CD14-positive monocyte (primary cell): Measurements from ENCODE around the gene PRICKLE4. TPM values are rescaled to one million over a fixed set of nuclear protein-coding genes. Genes with fewer than 3 reads are reported as not detected.
A peak's percentile ranks its signal among the peaks of the same experiment; 100 is the strongest.

Experiments used
- DNase-seq, 3 donors: peaks; one replicate each; pipeline ENCODE4 v3.0.0-alpha.2; 2011 to 2022
- H2AFZ ChIP-seq: 2 replicates; pipeline ENCODE4 v1.6.0; 2012; ENCODE audit warnings: mild to moderate bottlenecking, low read depth, low read length, inconsistent platforms; ENCODE audit not compliant: insufficient read depth, poor library complexity, severe bottlenecking
- H3K27ac ChIP-seq, 2 donors: 1 replicate in 1 of 2; 2 replicates in 1 of 2; pipeline ENCODE4 v1.5.1; 2012 to 2013; ENCODE audit warnings: low read length in 2 of 2, control low read depth in 1 of 2, inconsistent platforms in 1 of 2, low read depth in 1 of 2, mild to moderate bottlenecking in 1 of 2
- H3K27me3 ChIP-seq, 2 donors: one replicate each; pipeline versions ENCODE4 v1.6.0 to v1.6.1; 2011 to 2013; ENCODE audit warnings: low read length in 2 of 2; ENCODE audit not compliant: control insufficient read depth in 2 of 2, insufficient read depth in 2 of 2
- H3K36me3 ChIP-seq, 2 donors: replicated peaks in 1 of 2; 1 replicate in 1 of 2; 2 replicates in 1 of 2; pipeline versions ENCODE4 v1.5.1 to v1.6.1; 2012 to 2013; ENCODE audit warnings: low read length in 2 of 2, control low read depth in 1 of 2, inconsistent platforms in 1 of 2, mild to moderate bottlenecking in 1 of 2; ENCODE audit not compliant: insufficient read depth in 2 of 2, control insufficient read depth in 1 of 2
- H3K4me1 ChIP-seq, 2 donors: 1 replicate in 1 of 2; 2 replicates in 1 of 2; pipeline versions ENCODE4 v1.5.1 to v1.6.1; 2012 to 2013; ENCODE audit warnings: low read length in 2 of 2, control low read depth in 1 of 2, inconsistent platforms in 1 of 2, mild to moderate bottlenecking in 1 of 2, moderate library complexity in 1 of 2; ENCODE audit not compliant: insufficient read depth in 2 of 2, control insufficient read depth in 1 of 2
- H3K4me2 ChIP-seq: replicated peaks from 2 replicates; pipeline ENCODE3; 2012; ENCODE audit warnings: low read length, moderate library complexity, mild to moderate bottlenecking; ENCODE audit not compliant: poor library complexity, severe bottlenecking; ENCODE audit errors: extremely low read depth
- H3K4me3 ChIP-seq, 3 experiments: fragments of 200-600 bp in 1 of 3; sonication (generic) in 1 of 3; replicated peaks in 1 of 3; 1 replicate in 2 of 3; 2 replicates in 1 of 3; pipeline ENCODE4 v1.5.1; 2011 to 2013; ENCODE audit warnings: low read length in 3 of 3, mild to moderate bottlenecking in 3 of 3, control low read depth in 2 of 3, low read depth in 2 of 3, inconsistent platforms in 1 of 3, moderate library complexity in 1 of 3
- H3K79me2 ChIP-seq: 2 replicates; pipeline ENCODE4 v1.6.0; 2012; ENCODE audit warnings: mild to moderate bottlenecking, control low read depth, inconsistent platforms, low read length, moderate library complexity; ENCODE audit not compliant: insufficient read depth
- H3K9ac ChIP-seq: 2 replicates; pipeline ENCODE4 v1.6.0; 2017; ENCODE audit warnings: low read length, mild to moderate bottlenecking; ENCODE audit not compliant: insufficient read depth, poor library complexity, severe bottlenecking
- H3K9me3 ChIP-seq, 2 donors: replicated peaks in 1 of 2; 1 replicate in 1 of 2; 2 replicates in 1 of 2; pipeline versions ENCODE4 v1.5.1 to v1.6.1; 2012 to 2013; ENCODE audit warnings: low read length in 2 of 2, control low read depth in 1 of 2; ENCODE audit not compliant: control insufficient read depth in 1 of 2, insufficient read depth in 1 of 2
- H4K20me1 ChIP-seq: 2 replicates; pipeline ENCODE4 v1.6.0; 2012; ENCODE audit warnings: mild to moderate bottlenecking, low read length, control low read depth, moderate library complexity; ENCODE audit not compliant: insufficient read depth
- H3K27ac Mint-ChIP-seq, 7 donors: one replicate each; pipeline ENCODE4 v1.8.0; 2020; ENCODE audit warnings: mild to moderate bottlenecking in 7 of 7, mixed read lengths in 7 of 7, moderate library complexity in 6 of 7, inconsistent platforms in 2 of 7
- H3K27me3 Mint-ChIP-seq, 3 donors: one replicate each; pipeline ENCODE4 v1.8.0; 2021 to 2022; ENCODE audit warnings: low read depth in 3 of 3, mild to moderate bottlenecking in 3 of 3, mixed read lengths in 3 of 3, moderate library complexity in 3 of 3, inconsistent platforms in 1 of 3
- H3K36me3 Mint-ChIP-seq, 2 donors: one replicate each; pipeline ENCODE4 v1.8.0; 2020; ENCODE audit warnings: mixed read lengths in 2 of 2, inconsistent platforms in 1 of 2, mild to moderate bottlenecking in 1 of 2
- H3K4me1 Mint-ChIP-seq: one replicate; pipeline ENCODE4 v1.8.0; 2020; ENCODE audit warnings: mild to moderate bottlenecking, mixed read lengths
- H3K4me3 Mint-ChIP-seq, 2 donors: one replicate each; pipeline ENCODE4 v1.8.0; 2020; ENCODE audit warnings: mild to moderate bottlenecking in 2 of 2, mixed read lengths in 2 of 2, moderate library complexity in 1 of 2
- H3K9me3 Mint-ChIP-seq, 7 donors: one replicate each; pipeline ENCODE4 v1.8.0; 2020 to 2022; ENCODE audit warnings: mixed read lengths in 7 of 7, mild to moderate bottlenecking in 6 of 7, moderate library complexity in 6 of 7, inconsistent platforms in 2 of 7
- WGBS: methylation state at CpG from one replicate; pipeline ENCODE4 v1.1.5; 2013; ENCODE audit warnings: missing lambda C conversion rate; ENCODE audit not compliant: insufficient coverage; 5-methylcytosine and 5-hydroxymethylcytosine counted together
- intact Hi-C, 2 donors: fragments of 100-400 bp; cut with micrococcal nuclease; formaldehyde crosslinking; loops; one replicate each; pipeline versions ENCODE4 v1.15.0 to v1.15.1; 2023
- polyA plus RNA-seq, 3 donors: library from polyadenylated mRNA; depleted of rRNA in 1 of 3; unstranded in 2 of 3; stranded (reverse) in 1 of 3; fragments of 300-500 nt in 2 of 3; fragments of >200 nt in 1 of 3; fragmentation: Illumina TruSeq in 2 of 3; gene quantifications; 1 replicate in 2 of 3; 2 replicates in 1 of 3; pipeline ENCODE4 v1.2.3, GENCODE V29; 2012 to 2021
- TF ChIP-seq, protein P1 (sequence below): fragments of 200-600 bp; IDR thresholded peaks from one replicate; pipeline ENCODE4 v1.8.0; 2022; ENCODE audit warnings: antibody characterized with exemption, mild to moderate bottlenecking

PRICKLE4 gene
- polyA plus RNA-seq, 3 donors, result 0.88 TPM; not detected in 2

- H3K9me3 ChIP-seq, result no peaks in the 10 kb centered on the region
- no peaks in the 10 kb centered on the region for H3K27me3 ChIP-seq
- peak overlapping the region; percentile 26 to 88 (median 82) for H3K27ac Mint-ChIP-seq
- H3K9ac ChIP-seq, result peak overlapping the region; percentile 84
- peak overlapping the region; percentile 80 for H2AFZ ChIP-seq
- H3K79me2 ChIP-seq, result peaks cover 47% of the 10 kb centered on the region
- peaks cover 42 to 49% of the 10 kb centered on the region in 2 donors for H3K4me1 ChIP-seq
- peak overlapping the region; percentile 77 to 82 for H3K4me3 Mint-ChIP-seq
- H3K27ac ChIP-seq, result peak overlapping the region; percentile 78 to 84
- peaks cover 0 to 5% (median 2%) of the 10 kb centered on the region in 3 donors for H3K27me3 Mint-ChIP-seq
- H3K36me3 Mint-ChIP-seq, result peaks cover 20 to 27% of the 10 kb centered on the region in 2 donors
- H3K36me3 ChIP-seq, result peaks cover 2 to 10% of the 10 kb centered on the region in 2 donors
- DNase-seq, result peak; percentile 53 to 66 (median 54)
- peaks cover 43% of the 10 kb centered on the region for H4K20me1 ChIP-seq
- H3K9me3 Mint-ChIP-seq, result no peaks in the 10 kb centered on the region
- peak overlapping the region; percentile 66 to 88 (median 87) for H3K4me3 ChIP-seq
- intact Hi-C loops, result loop anchor here (2.0 to 10.0 kb wide), 5 partner anchors 28 to 660 kb away; partner anchors contain the start of genes NFYA (in 1 of the 2), OARD1 (in 1 of the 2), PRICKLE4 (in 1 of the 2) and TOMM6 (in 1 of the 2)
- TF ChIP-seq, protein P1, sequence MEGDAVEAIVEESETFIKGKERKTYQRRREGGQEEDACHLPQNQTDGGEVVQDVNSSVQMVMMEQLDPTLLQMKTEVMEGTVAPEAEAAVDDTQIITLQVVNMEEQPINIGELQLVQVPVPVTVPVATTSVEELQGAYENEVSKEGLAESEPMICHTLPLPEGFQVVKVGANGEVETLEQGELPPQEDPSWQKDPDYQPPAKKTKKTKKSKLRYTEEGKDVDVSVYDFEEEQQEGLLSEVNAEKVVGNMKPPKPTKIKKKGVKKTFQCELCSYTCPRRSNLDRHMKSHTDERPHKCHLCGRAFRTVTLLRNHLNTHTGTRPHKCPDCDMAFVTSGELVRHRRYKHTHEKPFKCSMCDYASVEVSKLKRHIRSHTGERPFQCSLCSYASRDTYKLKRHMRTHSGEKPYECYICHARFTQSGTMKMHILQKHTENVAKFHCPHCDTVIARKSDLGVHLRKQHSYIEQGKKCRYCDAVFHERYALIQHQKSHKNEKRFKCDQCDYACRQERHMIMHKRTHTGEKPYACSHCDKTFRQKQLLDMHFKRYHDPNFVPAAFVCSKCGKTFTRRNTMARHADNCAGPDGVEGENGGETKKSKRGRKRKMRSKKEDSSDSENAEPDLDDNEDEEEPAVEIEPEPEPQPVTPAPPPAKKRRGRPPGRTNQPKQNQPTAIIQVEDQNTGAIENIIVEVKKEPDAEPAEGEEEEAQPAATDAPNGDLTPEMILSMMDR, result no peak
- under 1% methylated on average over 60 of the region's 76 CpGs for WGBS
- H3K4me1 Mint-ChIP-seq, result peaks cover 42% of the 10 kb centered on the region
- H3K4me2 ChIP-seq, result peak overlapping the region; percentile 95
These were observed 45.7 kb upstream of the PRICKLE4 start for GRCh38 chr6:41734666-41735426.

- H4K20me1 ChIP-seq, result peaks cover 36% of the 10 kb centered on the region
- H3K36me3 ChIP-seq, result peaks cover 0 to 7% of the 10 kb centered on the region in 2 donors
- Mint-ChIP-seq H3K27ac (peak within 1 kb of the TSS; percentile 26 to 88 (median 82)), H3K9me3 (no peaks in the 10 kb centered on the region), H3K36me3 (peaks cover 14 to 21% of the 10 kb centered on the region in 2 donors), H3K4me3 (peak within 1 kb of the TSS; percentile 77 to 82), H3K4me1 (peaks cover 36% of the 10 kb centered on the region), H3K27me3 (peaks cover 0 to 5% (median 2%) of the 10 kb centered on the region in 3 donors)
- peak within 1 kb of the TSS; percentile 95 for H3K4me2 ChIP-seq
- peak; percentile 85 to 89 (median 89) for DNase-seq
- peak within 1 kb of the TSS; percentile 84 for H3K9ac ChIP-seq
- peak within 1 kb of the TSS; percentile 80 for H2AFZ ChIP-seq
- H3K4me3 ChIP-seq, result peak within 1 kb of the TSS; percentile 66 to 88 (median 87)
- peak within 1 kb of the TSS; percentile 78 to 84 for H3K27ac ChIP-seq
- WGBS, result 6% methylated on average over 49 of the region's 50 CpGs
- no peaks in the 10 kb centered on the region for H3K27me3 ChIP-seq
- no peaks in the 10 kb centered on the region for H3K9me3 ChIP-seq
- peaks cover 40 to 43% of the 10 kb centered on the region in 2 donors for H3K4me1 ChIP-seq
- TF ChIP-seq, protein P1, result peak; percentile 88
- intact Hi-C loops, result loop anchor here (2.0 to 10.0 kb wide), 5 partner anchors 29 to 661 kb away; partner anchors contain the start of genes NFYA (in 1 of the 2), OARD1 (in 1 of the 2), PRICKLE4 (in 1 of the 2) and TOMM6 (in 1 of the 2)
- peaks cover 39% of the 10 kb centered on the region for H3K79me2 ChIP-seq
These were observed 45.0 kb upstream of the PRICKLE4 start, which contains the start of gene TFEB for GRCh38 chr6:41735427-41736185. Gene TFEB (minus strand): TSS chr6:41735608. CDS start chr6:41691213, 44,395 bp downstream.
